ENCODE data around the gene GHRL.

Gene GHRL

GRCh38 chr3:10294030-10294586, 1.4 kb upstream of the GHRL start:
- DNase-seq = no peak

GRCh38 chr3:10291641-10292040, 1.1 kb downstream of the GHRL start:
- no peak for DNase-seq

- DNase-seq = no peak
Observed at GRCh38 chr3:10290481-10291176, 2.1 kb downstream of the GHRL start.

GRCh38 chr3:10289787-10290355, 2.9 kb downstream of the GHRL start:
- DNase-seq = no peak

GRCh38 chr3:10289077-10289476, 3.7 kb downstream of the GHRL start:
- no peak for DNase-seq

- DNase-seq = no peak
Observed at GRCh38 chr3:10288575-10288960, 4.2 kb downstream of the GHRL start.

- DNase-seq = no peak
Observed at GRCh38 chr3:10287936-10288574, 4.7 kb downstream of the GHRL start.

GRCh38 chr3:10286596-10287295, 6.0 kb downstream of the GHRL start:
- peak; percentile 61 for DNase-seq

- DNase-seq = no peak
Observed at GRCh38 chr3:10286133-10286524, 6.6 kb downstream of the GHRL start.

- DNase-seq = no peak
Observed at GRCh38 chr3:10285272-10286132, 7.2 kb downstream of the GHRL start.

GRCh38 chr3:10284496-10284895, 8.3 kb downstream of the GHRL start:
- DNase-seq = no peak

- DNase-seq = peak; percentile 48
Observed at GRCh38 chr3:10283638-10284037, 9.1 kb downstream of the GHRL start.

GRCh38 chr3:10281951-10282350, 10.8 kb downstream of the GHRL start:
- no peak for DNase-seq

GRCh38 chr3:10280571-10280970, 12.2 kb downstream of the GHRL start:
- DNase-seq = no peak

- no peak for DNase-seq
Observed at GRCh38 chr3:10280177-10280529, 12.6 kb downstream of the GHRL start.

GRCh38 chr3:10279384-10280176, 13.2 kb downstream of the GHRL start:
- no peak for DNase-seq

- DNase-seq = no peak
Observed at GRCh38 chr3:10278501-10278900, 14.2 kb downstream of the GHRL start.

- DNase-seq = no peak
Observed at GRCh38 chr3:10277115-10277625, 15.6 kb downstream of the GHRL start.

- DNase-seq = no peak
Observed at GRCh38 chr3:10274601-10275000, 18.1 kb downstream of the GHRL start.

GRCh38 chr3:10273702-10274305, 18.9 kb downstream of the GHRL start:
- DNase-seq = no peak

GRCh38 chr3:10272977-10273376, 19.8 kb downstream of the GHRL start:
- DNase-seq = no peak
